HepG2 (cell line): ENCODE measurements around the gene BAHCC1. TPM values are rescaled to one million over a fixed set of nuclear protein-coding genes. Genes with fewer than 3 reads are reported as not detected.

Experiments used
- AGO1 ChIP-seq: fragments of 200-400 bp; formaldehyde crosslinking; IDR thresholded peaks from 2 replicates; pipeline ENCODE4 v1.6.1; 2017; ENCODE audit warnings: mild to moderate bottlenecking, low read depth, low read length, moderate library complexity; ENCODE audit not compliant: poor library complexity, severe bottlenecking
- ARHGAP35 ChIP-seq: sonication (generic); formaldehyde crosslinking; IDR thresholded peaks from 2 replicates; pipeline ENCODE4 v1.9.0; 2022; ENCODE audit warnings: mild to moderate bottlenecking, inconsistent platforms, moderate library complexity, missing genetic modification reagents, borderline replicate concordance
- ESRRA ChIP-seq: sonication (generic); formaldehyde crosslinking; IDR thresholded peaks from 2 replicates; pipeline ENCODE4 v1.5.1; 2020; ENCODE audit warnings: mild to moderate bottlenecking, low read depth, missing genetic modification reagents
- EZH2 ChIP-seq: conservative IDR thresholded peaks from 2 replicates; pipeline ENCODE4 v1.6.1; 2012; ENCODE audit warnings: mild to moderate bottlenecking, low read depth, low read length, moderate library complexity
- FIP1L1 ChIP-seq: fragments of 200-400 bp; formaldehyde crosslinking; IDR thresholded peaks from 2 replicates; pipeline ENCODE4 v1.6.1; 2018; ENCODE audit warnings: low read depth, mild to moderate bottlenecking, low read length, moderate library complexity, borderline replicate concordance; ENCODE audit not compliant: insufficient read depth
- FOXM1 ChIP-seq: sonication (generic); formaldehyde crosslinking; IDR thresholded peaks from 2 replicates; pipeline ENCODE4 v1.5.0; 2020; ENCODE audit warnings: missing genetic modification reagents
- HDAC2 ChIP-seq: sonication (generic); formaldehyde crosslinking; IDR thresholded peaks from 2 replicates; pipeline ENCODE4 v1.4.0; 2020; ENCODE audit warnings: missing genetic modification reagents
- HIC2 ChIP-seq: sonication (generic); formaldehyde crosslinking; IDR thresholded peaks from 2 replicates; pipeline ENCODE4 v1.9.0; 2022; ENCODE audit warnings: low read depth, missing genetic modification reagents
- IKZF4 ChIP-seq: sonication (generic); formaldehyde crosslinking; IDR thresholded peaks from 2 replicates; pipeline ENCODE4 v1.5.1; 2020; ENCODE audit warnings: borderline replicate concordance, mild to moderate bottlenecking, low read depth, missing genetic modification reagents; ENCODE audit errors: not compliant biosample characterization
- MLLT10 ChIP-seq: sonication (generic); formaldehyde crosslinking; IDR thresholded peaks from 2 replicates; pipeline ENCODE4 v1.4.0; 2020; ENCODE audit warnings: missing genetic modification reagents
- MYC ChIP-seq: sonication (generic); formaldehyde crosslinking; IDR thresholded peaks from 2 replicates; pipeline ENCODE4 v1.9.0; 2021; ENCODE audit warnings: missing genetic modification reagents, borderline replicate concordance
- SRSF1 ChIP-seq: fragments of 200-400 bp; formaldehyde crosslinking; optimal IDR thresholded peaks from 2 replicates; pipeline ENCODE3; 2017; ENCODE audit warnings: mild to moderate bottlenecking, low read depth, low read length, moderate library complexity
- SRSF9 ChIP-seq: fragments of 200-400 bp; formaldehyde crosslinking; IDR thresholded peaks from 2 replicates; pipeline ENCODE4 v1.6.1; 2018; ENCODE audit warnings: borderline replicate concordance, mild to moderate bottlenecking, low read depth, low read length; ENCODE audit not compliant: insufficient read depth, poor library complexity, severe bottlenecking
- WIZ ChIP-seq: sonication (generic); formaldehyde crosslinking; IDR thresholded peaks from 2 replicates; pipeline ENCODE4 v1.5.1; 2020; ENCODE audit warnings: mild to moderate bottlenecking, missing genetic modification reagents
- ZBTB21 ChIP-seq: sonication (generic); formaldehyde crosslinking; IDR thresholded peaks from 2 replicates; pipeline ENCODE4 v1.4.0; 2020; ENCODE audit warnings: missing genetic modification reagents
- ZBTB7B ChIP-seq: sonication (generic); formaldehyde crosslinking; IDR thresholded peaks from 2 replicates; pipeline ENCODE4 v1.4.0; 2020; ENCODE audit warnings: missing genetic modification reagents
- ZNF260 ChIP-seq: sonication (generic); formaldehyde crosslinking; IDR thresholded peaks from 2 replicates; pipeline ENCODE4 v1.4.0; 2020; ENCODE audit warnings: missing genetic modification reagents, low read depth, mild to moderate bottlenecking, borderline replicate concordance
- ZNF549 ChIP-seq: sonication (generic); formaldehyde crosslinking; IDR thresholded peaks from 2 replicates; pipeline ENCODE4 v1.5.0; 2020; ENCODE audit warnings: missing genetic modification reagents
- ZNF576 ChIP-seq: sonication (generic); formaldehyde crosslinking; IDR thresholded peaks from 2 replicates; pipeline ENCODE4 v1.4.0; 2020; ENCODE audit warnings: mild to moderate bottlenecking, missing genetic modification reagents
- ZNF605 ChIP-seq: sonication (generic); formaldehyde crosslinking; IDR thresholded peaks from 2 replicates; pipeline ENCODE4 v1.8.0; 2022; ENCODE audit warnings: mild to moderate bottlenecking, missing genetic modification reagents
- ZNF607 ChIP-seq: sonication (generic); formaldehyde crosslinking; IDR thresholded peaks from 2 replicates; pipeline ENCODE4 v1.5.1; 2020; ENCODE audit warnings: missing genetic modification reagents, mild to moderate bottlenecking, borderline replicate concordance
- ZNF792 ChIP-seq: IDR thresholded peaks from 2 replicates; pipeline ENCODE4 v1.6.1; 2016
- polyA plus RNA-seq, 8 experiments: library from polyadenylated mRNA; depleted of rRNA in 3 of 8; stranded (reverse) in 7 of 8; unstranded in 1 of 8; fragments of >200 nt; fragmentation: Illumina TruSeq in 4 of 8; extraction: Trizol in 4 of 8; gene quantifications; 2 replicates each; pipeline versions ENCODE4 v1.2.1 to v1.2.3, GENCODE V29; 2011 to 2016; ENCODE audit warnings: low read depth in 4 of 8, missing spikeins in 1 of 8, mixed read lengths in 1 of 8; ENCODE audit not compliant: insufficient read depth in 1 of 8
- total RNA-seq, 5 experiments: library from RNA; depleted of rRNA; stranded (reverse); fragments of >200 nt; fragmentation: Illumina TruSeq; extraction: Trizol; gene quantifications; 2 replicates each; pipeline ENCODE4 v1.2.3, GENCODE V29; 2016; ENCODE audit warnings: low read depth in 1 of 5
- TF ChIP-seq, protein P1 (sequence below), 2 experiments: IDR thresholded peaks; 2 replicates each; pipeline ENCODE4 v1.6.1; 2011 to 2012; ENCODE audit warnings: low read length in 2 of 2, borderline replicate concordance in 1 of 2, low read depth in 1 of 2, mild to moderate bottlenecking in 1 of 2, moderate library complexity in 1 of 2

Gene BAHCC1
- total and polyA plus RNA-seq, 2 of the 13 experiments (the other 11 are each of a cell fraction or from before 2014, with no cell fraction given), result 1.4 to 1.7 TPM

- TF ChIP-seq ZBTB21 (no peak), ZNF792 (CRISPR knock-in tag) (no peak), SRSF9 (no peak), FOXM1 (CRISPR knock-in tag) (no peak), ZNF605 (CRISPR knock-in tag) (no peak), WIZ (peak; percentile 64; the same call in 1 of the 2 replicates), HIC2 (CRISPR knock-in tag) (no peak), AGO1 (peak; percentile 80), ZNF549 (no peak), MLLT10 (CRISPR knock-in tag) (no peak), ZNF607 (CRISPR knock-in tag) (no peak), ZNF260 (CRISPR knock-in tag) (no peak), SRSF1 (peak; percentile 57), EZH2 (no peak), ZBTB7B (CRISPR knock-in tag) (peak; percentile 94), ZNF576 (CRISPR knock-in tag) (no peak), ARHGAP35 (CRISPR knock-in tag) (no peak), FIP1L1 (0 out of 2 replicates have a peak, but pooled peaks have one; percentile 30), ESRRA (CRISPR knock-in tag) (no peak), HDAC2 (CRISPR knock-in tag) (peak; percentile 34; the same call in 1 of the 2 replicates), MYC (no peak; the same call in none of the 2 replicates), IKZF4 (CRISPR knock-in tag) (no peak)
- TF ChIP-seq, protein P1, sequence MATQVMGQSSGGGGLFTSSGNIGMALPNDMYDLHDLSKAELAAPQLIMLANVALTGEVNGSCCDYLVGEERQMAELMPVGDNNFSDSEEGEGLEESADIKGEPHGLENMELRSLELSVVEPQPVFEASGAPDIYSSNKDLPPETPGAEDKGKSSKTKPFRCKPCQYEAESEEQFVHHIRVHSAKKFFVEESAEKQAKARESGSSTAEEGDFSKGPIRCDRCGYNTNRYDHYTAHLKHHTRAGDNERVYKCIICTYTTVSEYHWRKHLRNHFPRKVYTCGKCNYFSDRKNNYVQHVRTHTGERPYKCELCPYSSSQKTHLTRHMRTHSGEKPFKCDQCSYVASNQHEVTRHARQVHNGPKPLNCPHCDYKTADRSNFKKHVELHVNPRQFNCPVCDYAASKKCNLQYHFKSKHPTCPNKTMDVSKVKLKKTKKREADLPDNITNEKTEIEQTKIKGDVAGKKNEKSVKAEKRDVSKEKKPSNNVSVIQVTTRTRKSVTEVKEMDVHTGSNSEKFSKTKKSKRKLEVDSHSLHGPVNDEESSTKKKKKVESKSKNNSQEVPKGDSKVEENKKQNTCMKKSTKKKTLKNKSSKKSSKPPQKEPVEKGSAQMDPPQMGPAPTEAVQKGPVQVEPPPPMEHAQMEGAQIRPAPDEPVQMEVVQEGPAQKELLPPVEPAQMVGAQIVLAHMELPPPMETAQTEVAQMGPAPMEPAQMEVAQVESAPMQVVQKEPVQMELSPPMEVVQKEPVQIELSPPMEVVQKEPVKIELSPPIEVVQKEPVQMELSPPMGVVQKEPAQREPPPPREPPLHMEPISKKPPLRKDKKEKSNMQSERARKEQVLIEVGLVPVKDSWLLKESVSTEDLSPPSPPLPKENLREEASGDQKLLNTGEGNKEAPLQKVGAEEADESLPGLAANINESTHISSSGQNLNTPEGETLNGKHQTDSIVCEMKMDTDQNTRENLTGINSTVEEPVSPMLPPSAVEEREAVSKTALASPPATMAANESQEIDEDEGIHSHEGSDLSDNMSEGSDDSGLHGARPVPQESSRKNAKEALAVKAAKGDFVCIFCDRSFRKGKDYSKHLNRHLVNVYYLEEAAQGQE (IDR thresholded peaks at IDR 0.05; ENCODE audit: borderline replicate concordance in 1 of 2, low read depth in 1 of 2, low read length in 2 of 2), result no peak
These were observed 118.7 kb downstream of the BAHCC1 start (continued) for GRCh38 chr17:81513753-81514488.
